Neural cell (in vitro differentiated cells): ENCODE data around the gene HDGFL3.

Experiments
- CTCF ChIP-seq: fragments of 450-650 bp; IDR thresholded peaks from 2 replicates; pipeline ENCODE4 v1.5.1; 2014; ENCODE audit warnings: antibody characterized with exemption, mild to moderate bottlenecking, moderate library complexity; ENCODE audit not compliant: poor library complexity, severe bottlenecking
- EP300 ChIP-seq: fragments of 450-650 bp; conservative IDR thresholded peaks from 2 replicates; pipeline ENCODE4 v1.6.1; 2014; ENCODE audit warnings: antibody characterized with exemption, mild to moderate bottlenecking, moderate library complexity; ENCODE audit not compliant: poor library complexity, severe bottlenecking

- TF ChIP-seq EP300 (no peak), CTCF (no peak)
These were observed 36.0 kb upstream of the HDGFL3 start for GRCh38 chr15:83243634-83244033.
